Measurements from ENCODE around the gene OR2Z1.
"Not testable (repeated sequence)": the region's sequence is repeated elsewhere in the genome, so short reads cannot be mapped to it uniquely, and the experiment has no call there.

Gene OR2Z1

DNA sequence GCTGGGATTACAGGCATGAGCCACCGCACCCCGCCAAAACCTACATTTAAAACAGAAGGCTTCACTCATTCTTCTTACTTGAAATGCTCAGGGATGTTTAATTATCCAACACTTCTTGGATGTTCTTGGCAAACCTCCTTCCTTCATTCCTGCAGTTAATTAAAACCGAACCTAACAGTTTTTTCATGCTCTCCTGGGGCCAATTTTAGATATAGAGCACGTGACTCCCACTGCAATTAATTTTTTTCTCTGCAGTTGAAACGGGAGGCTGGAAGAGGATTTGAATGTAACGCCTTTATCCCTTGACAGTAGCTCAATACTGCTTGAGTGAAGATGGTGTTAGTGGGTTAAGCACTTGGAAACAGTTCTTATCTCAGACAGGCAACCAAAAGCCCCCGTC, 18.2 kb upstream of the OR2Z1 start:
- no peak for DNase-seq

GRCh38 chr19:8705304-8705703, 16.1 kb upstream of the OR2Z1 start:
- not testable (repeated sequence) for DNase-seq

DNA sequence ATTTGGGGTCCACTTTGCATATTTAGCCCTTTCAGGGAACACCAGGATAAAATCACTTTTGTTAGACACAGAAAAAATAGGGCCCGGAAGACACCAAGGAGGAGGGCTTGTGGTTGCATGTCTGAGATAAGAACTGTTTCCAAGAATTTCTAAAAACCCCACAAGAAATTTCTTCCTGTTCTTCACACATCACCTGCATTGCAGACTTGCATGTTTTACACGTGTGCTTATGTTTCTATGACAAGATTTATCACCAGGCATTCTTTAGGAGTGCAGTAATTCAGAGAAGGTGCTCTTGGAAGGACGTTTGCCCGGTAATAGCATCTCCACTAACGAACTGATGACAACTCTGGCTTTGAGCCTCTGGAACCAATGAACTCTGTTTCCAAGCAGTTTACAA, 15.7 kb upstream of the OR2Z1 start:
- DNase-seq, result no peak

DNA sequence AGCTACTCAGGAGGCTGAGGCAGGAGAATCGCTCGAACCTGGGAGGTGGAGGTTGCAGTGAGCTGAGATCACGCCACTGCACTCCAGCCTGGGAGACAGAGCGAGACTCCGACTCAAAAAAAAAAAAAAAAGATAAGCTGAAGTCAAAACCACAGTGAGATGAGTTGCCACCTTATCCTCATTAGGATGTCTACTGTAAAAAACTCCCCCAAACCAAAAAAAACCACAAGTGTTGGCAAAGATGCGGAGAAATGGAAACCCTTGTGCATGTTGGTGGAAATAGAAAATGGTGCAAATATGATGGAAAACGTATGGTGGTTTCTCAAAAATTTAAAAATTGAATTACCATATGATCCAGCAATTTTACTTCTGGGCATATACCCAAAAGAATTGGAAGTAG, 11.1 kb upstream of the OR2Z1 start:
- DNase-seq, result not testable (repeated sequence)

DNA sequence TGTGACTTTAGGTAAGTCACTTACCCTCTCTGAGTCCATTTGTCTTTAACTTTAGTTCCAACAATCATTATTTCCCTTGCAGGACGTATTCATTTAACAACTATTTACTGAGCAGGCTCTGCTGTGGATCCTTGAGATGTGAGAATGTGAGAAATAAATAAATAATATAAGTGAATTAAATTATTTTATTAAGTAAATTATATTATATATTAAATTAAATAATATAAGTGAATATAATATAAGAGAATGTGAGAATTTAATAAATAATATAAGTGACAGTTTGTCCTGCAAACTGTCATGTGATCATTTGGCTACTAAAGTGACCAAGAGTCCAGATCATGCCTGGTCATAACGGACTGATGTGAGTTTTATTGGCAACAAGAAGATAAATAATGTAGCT, 598 bp downstream of the OR2Z1 start:
- DNase-seq, result no peak

DNA sequence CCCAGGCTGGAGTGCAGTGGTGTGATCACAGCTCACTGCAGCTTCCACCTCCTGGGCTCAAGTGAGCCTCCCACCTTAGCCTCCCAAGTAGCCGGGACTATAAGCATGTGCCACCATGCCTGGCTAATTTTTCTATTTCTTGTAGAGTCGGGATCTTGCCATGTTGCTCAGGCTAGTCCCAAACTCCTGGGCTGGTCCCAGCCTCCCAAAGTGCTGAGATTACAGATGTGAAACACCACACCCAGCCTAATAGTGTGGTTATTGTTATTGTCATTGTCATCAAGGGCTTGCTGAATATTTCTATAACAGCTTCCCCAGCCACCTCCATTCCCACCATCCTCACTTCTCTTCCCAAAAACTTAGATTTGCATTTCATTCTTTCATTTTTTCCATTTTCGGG, 2.8 kb downstream of the OR2Z1 start:
- no peak for DNase-seq

DNA sequence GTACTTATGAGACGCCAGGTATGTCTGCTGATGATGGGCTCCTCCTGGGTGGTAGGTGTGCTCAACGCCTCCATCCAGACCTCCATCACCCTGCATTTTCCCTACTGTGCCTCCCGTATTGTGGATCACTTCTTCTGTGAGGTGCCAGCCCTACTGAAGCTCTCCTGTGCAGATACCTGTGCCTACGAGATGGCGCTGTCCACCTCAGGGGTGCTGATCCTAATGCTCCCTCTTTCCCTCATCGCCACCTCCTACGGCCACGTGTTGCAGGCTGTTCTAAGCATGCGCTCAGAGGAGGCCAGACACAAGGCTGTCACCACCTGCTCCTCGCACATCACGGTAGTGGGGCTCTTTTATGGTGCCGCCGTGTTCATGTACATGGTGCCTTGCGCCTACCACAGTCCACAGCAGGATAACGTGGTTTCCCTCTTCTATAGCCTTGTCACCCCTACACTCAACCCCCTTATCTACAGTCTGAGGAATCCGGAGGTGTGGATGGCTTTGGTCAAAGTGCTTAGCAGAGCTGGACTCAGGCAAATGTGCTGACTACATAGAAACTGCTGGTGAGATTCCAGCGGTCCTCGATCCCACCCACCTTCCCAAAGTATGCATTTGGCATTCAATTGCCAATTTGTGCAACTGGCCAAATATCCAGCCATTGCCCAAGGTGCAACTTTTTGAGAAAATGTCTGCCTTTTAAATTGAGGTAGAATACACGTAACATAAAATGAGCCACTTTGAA, 10.2 kb downstream of the OR2Z1 start:
- no peak for DNase-seq

- no peak for DNase-seq
Measured at GRCh38 chr19:8738377-8738776, 16.9 kb downstream of the OR2Z1 start.

DNA sequence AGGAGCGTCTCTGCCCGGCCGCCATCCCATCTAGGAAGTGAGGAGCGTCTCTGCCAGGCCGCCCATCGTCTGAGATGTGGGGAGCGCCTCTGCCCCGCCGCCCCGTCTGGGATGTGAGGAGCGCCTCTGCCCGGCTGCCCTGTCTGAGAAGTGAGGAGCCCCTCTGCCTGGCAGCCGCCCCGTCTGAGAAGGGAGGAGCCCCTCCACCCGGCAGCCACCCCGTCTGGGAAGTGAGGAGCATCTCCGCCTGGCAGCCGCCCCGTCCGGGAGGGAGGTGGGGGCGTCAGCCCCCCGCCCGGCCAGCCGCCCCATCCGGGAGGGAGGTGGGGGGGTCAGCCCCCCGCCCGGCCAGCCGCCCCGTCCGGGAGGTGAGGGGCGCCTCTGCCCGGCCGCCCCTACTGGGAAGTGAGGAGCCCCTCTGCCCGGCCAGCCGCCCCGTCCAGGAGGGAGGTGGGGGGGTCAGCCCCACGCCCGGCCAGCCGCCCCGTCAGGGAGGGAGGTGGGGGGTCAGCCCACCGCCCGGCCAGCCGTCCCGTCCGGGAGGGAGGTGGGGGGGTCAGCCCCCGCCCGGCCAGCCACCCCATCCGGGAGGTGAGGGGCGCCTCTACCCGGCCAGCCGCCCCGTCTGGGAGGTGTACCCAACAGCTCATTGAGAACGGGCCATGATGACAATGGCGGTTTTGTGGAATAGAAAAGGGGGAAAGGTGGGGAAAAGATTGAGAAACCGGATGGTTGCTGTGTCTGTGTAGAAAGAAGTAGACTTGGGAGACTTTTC, 18.0 kb downstream of the OR2Z1 start:
- DNase-seq, result not testable (repeated sequence)

DNA sequence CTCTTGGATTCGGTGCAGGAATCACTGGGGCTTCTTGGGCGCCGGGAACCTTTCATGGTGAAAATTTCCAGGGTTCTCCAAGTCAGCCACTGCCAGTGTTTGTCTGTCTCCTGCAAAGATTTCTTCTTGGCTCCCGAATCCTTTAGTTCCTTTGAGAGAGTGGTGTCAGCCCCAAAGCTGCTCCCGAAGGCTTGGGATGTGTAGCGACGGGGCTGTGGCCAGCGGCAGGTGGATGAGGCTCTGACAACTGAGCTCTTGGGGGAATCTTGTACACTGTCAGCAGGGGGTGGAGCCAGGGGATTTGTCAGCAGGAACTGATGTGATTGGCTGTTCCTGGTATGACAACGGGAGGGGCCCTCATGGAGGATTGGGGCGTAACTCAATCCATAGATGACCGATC, 45.8 kb downstream of the OR2Z1 start:
- DNase-seq, result not testable (repeated sequence)

DNA sequence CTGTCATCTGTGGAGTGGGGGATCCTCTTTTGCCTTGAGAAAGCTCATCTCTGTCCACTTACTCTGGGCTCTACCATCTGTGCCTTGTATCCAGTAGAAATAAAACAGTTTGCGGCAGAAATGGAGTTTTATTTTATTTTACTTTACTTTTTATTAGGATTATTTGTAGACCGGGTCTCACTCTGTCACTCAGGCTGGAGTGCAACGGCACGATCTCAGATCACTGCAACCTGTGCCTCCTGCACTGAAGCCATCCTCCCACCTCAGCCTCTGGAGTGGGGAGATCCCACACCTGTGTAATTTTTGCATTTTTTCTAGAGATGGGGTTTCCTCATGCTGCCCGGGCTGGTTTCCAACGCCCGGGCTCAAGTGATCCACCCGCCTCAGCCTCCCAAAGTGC, 47.8 kb downstream of the OR2Z1 start:
- DNase-seq, result not testable (repeated sequence)

DNA sequence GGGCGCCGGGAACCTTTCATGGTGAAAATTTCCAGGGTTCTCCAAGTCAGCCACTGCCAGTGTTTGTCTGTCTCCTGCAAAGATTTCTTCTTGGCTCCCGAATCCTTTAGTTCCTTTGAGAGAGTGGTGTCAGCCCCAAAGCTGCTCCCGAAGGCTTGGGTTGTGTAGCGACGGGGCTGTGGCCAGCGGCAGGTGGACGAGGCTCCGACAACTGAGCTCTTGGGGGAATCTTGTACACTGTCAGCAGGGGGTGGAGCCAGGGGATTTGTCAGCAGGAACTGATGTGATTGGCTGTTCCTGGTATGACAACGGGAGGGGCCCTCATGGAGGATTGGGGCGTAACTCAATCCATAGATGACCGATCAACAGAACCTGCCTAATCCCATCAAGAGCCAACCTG, 52.2 kb downstream of the OR2Z1 start:
- DNase-seq, result not testable (repeated sequence)

Measured in activated CD4-positive, alpha-beta T cell treated with anti-CD3 and anti-CD28 coated beads, Interleukin-2, amount 50 U/mL, for 1 hour (primary cell).